ENCODE results near the gene ECHDC3.

ECHDC3 gene

GRCh38 chr10:11782793-11783557, 40.8 kb downstream of the ECHDC3 start:
- no peak for DNase-seq (ENCODE audit: low read depth)

- no peak for DNase-seq (ENCODE audit: low read depth)
These were observed 41.3 kb downstream of the ECHDC3 start for GRCh38 chr10:11783558-11783865.

DNA sequence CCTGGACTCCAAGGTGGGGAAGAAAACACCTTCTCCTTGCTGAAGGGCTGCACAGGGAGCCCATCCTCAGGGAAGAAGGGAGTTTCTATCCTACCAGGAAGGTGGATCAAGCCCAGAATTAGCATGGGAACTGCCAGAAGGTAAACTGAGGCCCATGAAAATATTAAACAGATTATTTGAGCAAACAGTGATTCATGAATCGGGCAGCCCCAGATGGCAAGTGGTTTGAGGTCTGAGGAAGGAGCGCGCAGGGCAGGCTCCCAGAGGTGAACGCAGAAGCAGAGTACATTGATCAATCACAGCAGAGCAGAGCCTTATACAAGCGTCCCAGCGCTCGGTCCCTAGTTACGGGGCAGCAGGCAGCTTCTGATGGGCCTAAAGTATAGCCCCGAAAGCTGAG, 45.2 kb downstream of the ECHDC3 start:
- DNase-seq (ENCODE audit: low read depth): no peak

- DNase-seq (ENCODE audit: low read depth): no peak
These were observed 45.7 kb downstream of the ECHDC3 start for GRCh38 chr10:11787846-11788245.

DNA sequence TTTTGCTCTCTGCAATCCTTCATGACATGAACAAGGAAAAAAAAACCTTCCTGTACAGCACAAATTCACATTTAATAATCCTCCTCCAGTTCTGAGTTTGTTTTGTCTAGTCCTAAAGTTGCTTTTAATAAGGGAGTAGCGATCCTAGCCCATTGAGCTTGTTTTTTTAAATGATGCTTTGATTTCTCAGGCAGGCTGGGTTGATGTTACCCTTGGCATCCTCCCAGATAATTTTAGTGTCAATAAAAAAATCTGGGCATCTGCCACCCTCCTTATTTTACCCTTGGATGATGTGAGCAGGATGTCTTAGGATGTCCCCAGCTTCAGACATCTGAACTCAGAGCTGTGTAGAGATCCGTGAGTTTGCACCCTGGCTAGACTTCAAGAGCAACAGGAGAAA, 47.1 kb downstream of the ECHDC3 start:
- no peak for DNase-seq (ENCODE audit: low read depth)

GRCh38 chr10:11789956-11790355, 47.8 kb downstream of the ECHDC3 start:
- no peak for DNase-seq (ENCODE audit: low read depth)

- no peak for DNase-seq (ENCODE audit: low read depth)
These were observed 51.7 kb downstream of the ECHDC3 start for GRCh38 chr10:11793762-11794479.

- no peak for DNase-seq (ENCODE audit: low read depth)
These were observed 52.4 kb downstream of the ECHDC3 start for GRCh38 chr10:11794566-11794965.

DNA sequence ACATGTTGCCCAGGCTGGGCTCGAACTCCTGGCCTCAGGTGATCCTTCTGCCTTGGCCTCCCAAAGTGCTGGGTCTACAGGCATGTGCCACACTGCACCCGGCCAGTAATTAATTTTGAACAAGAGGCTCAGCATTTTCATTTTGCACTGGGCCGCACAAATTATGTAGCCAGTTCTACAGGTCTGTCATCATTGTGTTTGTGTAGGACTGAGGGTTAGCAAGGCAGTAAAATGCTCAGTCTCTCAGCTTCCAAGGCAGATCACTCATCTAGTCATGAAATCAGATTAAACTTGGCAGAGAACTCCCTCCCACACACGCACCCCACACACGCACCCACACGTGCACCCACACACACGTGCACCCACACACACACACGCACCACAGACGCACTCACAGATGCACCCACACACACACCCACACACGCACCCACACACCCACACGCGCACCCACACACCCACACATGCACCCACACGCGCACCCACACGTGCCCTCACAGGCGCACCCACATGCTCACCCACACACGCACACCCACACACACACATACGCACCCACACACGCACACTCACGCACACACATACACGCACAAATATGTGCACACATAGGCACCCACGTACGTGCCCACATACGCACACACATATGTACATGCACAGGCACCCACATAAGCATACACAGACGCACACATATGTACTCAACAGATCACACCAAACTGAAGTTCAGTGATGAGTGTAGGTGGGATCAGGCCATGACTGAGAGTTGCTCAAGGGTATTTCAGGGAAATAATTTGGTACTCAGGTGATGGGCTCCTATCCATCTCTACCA, 53.1 kb downstream of the ECHDC3 start:
- DNase-seq (ENCODE audit: low read depth): no peak

- DNase-seq (ENCODE audit: low read depth): no peak
These were observed 54.3 kb downstream of the ECHDC3 start for GRCh38 chr10:11796474-11796873.

DNA sequence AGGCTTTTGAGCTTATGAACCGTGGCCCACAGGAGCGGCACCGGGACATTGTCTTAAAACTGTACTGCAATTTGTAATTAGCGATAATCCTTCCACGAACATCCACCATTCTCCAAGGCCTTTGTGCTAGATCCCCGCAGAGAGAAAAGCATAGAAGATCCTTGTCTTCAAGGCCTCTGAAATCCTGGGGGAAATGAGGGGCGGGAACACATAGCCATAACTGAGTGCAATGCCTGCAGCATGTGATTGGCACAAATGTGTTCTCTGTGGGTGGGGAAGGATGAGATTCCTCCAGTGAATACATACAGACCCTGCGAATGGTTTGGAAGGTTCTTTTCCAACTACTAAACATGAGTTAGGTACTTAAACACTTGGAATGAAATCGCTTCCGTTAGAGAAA, 55.1 kb downstream of the ECHDC3 start:
- no peak for DNase-seq (ENCODE audit: low read depth)

DNA sequence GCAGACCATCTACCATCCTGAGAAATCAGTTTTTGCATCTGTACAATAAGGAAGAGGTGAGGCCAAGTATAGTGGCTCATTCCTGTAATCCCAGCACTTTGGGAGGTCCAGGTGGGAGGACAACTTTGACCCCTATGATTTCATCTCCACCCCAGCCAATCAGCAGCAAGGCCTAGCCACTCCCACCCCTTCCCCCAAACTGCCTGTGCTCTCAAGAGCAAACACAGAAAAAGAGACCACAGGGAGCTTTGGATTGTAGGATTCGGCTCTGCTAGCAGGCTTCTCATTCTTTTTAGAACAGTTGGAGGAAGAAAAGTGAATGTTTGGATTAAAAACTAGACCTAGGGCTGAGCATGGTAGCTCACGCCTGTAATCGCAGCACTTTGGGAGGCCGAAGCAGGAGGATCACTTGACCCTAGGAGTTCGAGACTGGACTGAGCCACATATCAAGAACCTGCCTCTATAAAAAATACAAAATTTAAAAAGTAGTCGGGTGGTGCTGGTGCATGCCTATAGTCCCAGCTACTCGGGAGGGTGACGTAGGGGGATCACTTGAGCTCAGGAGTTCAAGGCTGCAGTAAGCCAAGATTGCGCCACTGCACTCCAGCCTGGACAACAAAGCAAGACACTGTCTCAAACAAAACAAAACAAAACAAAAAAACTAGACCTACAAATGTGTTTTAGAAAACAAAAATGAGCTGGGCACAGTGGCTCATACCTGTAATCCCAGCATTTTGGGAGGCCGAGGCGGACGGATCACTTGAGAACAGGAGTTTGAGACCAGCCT, 55.9 kb downstream of the ECHDC3 start:
- no peak for DNase-seq (ENCODE audit: low read depth)

DNA sequence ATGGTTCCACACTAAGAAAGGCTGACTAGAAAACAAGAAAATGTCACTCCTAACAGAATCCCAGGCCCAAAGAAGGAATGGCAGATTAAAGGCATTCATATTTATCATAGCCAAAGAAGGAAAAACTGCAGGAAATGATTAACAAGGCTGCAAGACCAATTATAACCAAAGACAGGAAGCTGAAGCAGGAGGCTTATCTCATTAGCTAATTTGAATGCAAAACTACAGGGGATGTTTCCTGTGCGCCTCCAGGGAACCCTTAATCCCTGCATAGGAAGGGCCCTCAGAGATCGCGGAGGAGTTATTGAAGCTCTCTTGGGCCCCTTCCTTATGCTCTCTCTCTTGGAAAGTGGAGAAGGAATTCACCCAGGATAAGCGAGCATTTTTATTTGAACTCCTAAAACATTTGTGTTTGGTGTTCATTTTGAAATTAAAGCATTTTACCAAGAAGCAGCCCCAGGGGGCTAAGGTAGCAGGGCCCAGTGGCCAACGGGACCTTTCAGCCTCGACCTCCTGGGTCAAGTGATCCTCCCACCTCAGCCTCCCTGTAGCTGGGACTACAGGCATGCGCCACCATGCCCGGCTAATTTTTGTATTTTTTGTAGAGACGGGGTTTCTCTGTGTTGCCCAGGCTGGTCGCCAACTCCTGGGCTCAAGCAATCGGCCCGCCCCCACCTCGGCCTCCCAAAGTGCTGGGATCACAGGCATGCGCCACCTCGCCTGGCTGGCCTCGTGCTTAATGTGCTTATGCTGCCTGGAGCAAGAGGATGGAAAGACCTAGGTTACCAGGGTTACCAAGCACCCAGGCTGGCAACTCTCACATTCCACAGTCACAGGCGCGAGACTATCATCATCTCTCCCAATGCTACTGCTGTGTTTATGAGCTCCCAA, 56.9 kb downstream of the ECHDC3 start:
- DNase-seq (ENCODE audit: low read depth): no peak

GRCh38 chr10:11799736-11800080, 57.5 kb downstream of the ECHDC3 start:
- no peak for DNase-seq (ENCODE audit: low read depth)

DNA sequence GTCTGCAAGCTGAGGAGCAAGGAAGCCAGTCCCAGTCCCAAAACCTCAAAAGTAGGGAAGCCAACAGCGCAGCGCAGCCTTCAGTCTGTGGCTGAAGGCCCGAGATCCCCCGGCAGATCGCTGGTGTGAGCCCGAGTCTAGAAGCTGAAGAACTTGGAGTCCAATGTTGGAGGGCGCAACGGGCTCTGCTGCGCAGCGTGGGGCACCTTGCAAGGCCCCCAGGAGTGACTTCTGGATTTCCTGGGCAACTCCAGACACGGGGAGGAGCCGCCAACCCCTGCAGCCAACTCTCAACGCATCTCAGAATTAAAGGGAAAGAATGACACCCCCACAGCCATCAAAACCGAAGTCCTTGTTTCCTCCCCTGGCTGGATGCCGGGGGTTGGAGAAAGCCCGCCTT, 62.2 kb downstream of the ECHDC3 start:
- no peak for DNase-seq (ENCODE audit: low read depth)

DNA sequence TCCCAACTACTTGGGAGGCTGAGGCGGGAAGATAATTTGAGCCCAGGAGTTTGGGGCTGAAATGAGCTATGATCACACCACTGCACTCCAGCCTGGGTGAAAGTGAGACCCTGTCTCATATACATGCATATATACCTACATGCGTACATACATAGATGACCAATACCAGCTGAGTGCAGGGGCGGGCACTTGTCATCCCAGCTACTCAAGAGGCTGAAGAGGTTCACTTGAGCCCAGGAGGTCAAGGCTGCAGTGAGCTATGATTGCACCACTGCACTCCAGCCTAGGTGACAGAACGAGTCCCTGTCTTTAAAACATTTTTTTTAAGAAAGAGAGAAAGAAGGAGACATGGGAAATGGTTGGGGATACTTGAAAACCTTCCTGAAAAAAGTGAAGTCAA, 63.6 kb downstream of the ECHDC3 start:
- no peak for DNase-seq (ENCODE audit: low read depth)

DNA sequence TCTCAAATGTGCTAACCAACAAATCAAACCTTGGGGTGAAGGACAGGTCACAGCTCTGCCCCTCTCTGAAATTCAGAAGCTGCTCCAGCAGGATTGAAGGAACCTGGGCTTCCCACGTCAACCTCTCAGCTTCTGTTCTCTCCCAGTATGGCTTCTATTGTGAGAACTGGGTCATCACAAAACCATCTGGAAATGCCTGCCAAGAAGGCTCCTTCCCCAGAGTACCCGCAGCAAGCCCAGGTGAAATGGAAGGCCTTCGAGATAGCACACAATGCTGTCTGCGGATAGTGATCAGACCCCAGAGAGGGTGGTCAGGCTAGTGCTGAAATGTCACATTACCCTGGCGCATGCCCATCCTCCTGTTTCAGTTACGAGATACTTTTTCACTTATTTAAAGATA, 64.5 kb downstream of the ECHDC3 start:
- DNase-seq (ENCODE audit: low read depth): no peak

- no peak for DNase-seq (ENCODE audit: low read depth)
These were observed 66.6 kb downstream of the ECHDC3 start for GRCh38 chr10:11808808-11809207.

DNA sequence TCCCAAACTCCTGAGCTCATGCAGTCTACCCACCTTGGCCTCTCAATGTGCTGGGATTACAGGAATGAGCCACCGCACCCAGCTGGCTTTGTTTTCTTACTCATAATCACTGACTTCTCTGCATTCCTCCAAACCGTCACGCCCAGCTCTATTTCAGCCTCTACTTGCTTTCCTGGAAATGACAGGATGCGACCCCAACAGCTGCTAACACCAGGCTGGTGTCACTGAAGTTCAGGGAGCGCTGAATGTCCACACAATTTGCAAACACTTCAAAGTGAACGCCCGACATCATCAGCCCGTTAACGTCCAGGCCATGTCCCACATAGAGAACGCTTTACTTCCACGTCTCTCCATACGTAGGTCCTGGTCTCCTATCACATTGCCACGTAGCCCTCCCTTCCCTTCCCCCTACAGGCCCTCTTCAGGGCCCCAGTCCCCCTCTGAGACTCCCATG, 68.2 kb downstream of the ECHDC3 start:
- DNase-seq (ENCODE audit: low read depth): no peak

DNA sequence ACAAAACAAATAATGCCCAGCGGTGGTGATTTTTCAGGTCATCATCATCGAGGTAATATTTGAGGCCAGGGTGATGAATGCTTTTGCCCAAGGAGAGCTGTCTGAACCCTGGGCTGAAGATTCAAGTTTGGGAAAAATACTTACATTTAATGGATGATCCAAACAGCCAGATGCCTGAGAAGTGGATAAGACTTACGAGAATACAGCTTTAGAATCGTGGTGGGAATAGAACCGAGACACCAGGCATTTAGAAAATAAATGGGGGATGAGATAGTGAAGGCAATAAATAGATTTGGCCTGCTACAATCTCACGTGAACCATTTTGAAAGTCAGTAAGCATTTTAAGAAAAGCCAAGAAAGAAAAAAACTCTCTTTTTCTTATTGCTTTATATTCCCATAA, 68.8 kb downstream of the ECHDC3 start:
- no peak for DNase-seq (ENCODE audit: low read depth)

- DNase-seq (ENCODE audit: low read depth): no peak
These were observed 71.0 kb downstream of the ECHDC3 start for GRCh38 chr10:11813177-11813576.
